PFSK-1 (cell line): ENCODE measurements around the gene RALGAPB.

Experiments used
- FOXP2 ChIP-seq: optimal IDR thresholded peaks from 2 replicates; pipeline ENCODE3; 2011; ENCODE audit warnings: borderline replicate concordance, control low read depth, inconsistent platforms; ENCODE audit not compliant: insufficient read depth; ENCODE audit errors: extremely low read length, extremely low read depth
- POLR2AphosphoS5 ChIP-seq: IDR thresholded peaks from 2 replicates; pipeline ENCODE4 v1.6.1; 2012; ENCODE audit warnings: low read depth, mild to moderate bottlenecking, control low read depth, low read length, moderate library complexity
- SIN3A ChIP-seq: IDR thresholded peaks from 2 replicates; pipeline ENCODE4 v1.6.1; 2012; ENCODE audit warnings: mild to moderate bottlenecking, low read length, moderate library complexity, borderline replicate concordance; ENCODE audit not compliant: insufficient read depth
- TAF1 ChIP-seq: IDR thresholded peaks from 2 replicates; pipeline ENCODE4 v1.6.1; 2012; ENCODE audit warnings: low read length, control low read depth, borderline replicate concordance; ENCODE audit not compliant: insufficient read depth
- TF ChIP-seq, protein P1 (sequence below), 2 experiments: IDR thresholded peaks; 2 replicates each; pipeline versions ENCODE4 v1.6.1 to v1.8.0; 2011 to 2012; ENCODE audit warnings: low read depth in 2 of 2, low read length in 2 of 2, control low read depth in 1 of 2, inconsistent platforms in 1 of 2, mild to moderate bottlenecking in 1 of 2, moderate library complexity in 1 of 2; ENCODE audit not compliant: insufficient read depth in 1 of 2

RALGAPB gene

DNA sequence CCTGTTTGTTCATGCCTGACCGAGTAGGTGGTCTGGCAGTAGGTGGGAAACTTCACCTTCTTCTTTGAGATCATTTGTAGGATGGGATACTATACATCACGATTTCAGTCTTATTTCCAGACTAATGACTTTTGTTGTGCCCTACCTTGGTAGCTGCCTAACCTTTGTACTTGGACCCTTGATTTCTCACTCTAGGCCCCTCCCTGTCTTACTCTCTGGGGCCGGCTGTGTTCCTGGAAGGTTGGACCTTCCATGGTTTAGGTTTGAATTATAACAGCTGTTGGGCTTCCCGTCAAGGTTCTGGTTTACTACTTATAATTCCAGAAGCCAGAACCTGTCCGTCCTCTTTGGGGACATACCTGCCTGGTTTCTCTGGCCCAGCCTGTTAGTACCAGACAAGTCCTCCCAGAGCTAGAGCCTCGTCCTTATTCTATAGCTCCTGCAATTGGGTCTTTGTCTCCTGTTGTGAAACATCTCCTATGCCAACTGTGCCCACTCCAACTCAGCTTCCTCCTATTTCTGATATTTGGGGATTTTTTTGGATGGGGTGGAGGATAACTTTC lies 93.5 kb downstream of the RALGAPB start:
- TF ChIP-seq, protein P1, sequence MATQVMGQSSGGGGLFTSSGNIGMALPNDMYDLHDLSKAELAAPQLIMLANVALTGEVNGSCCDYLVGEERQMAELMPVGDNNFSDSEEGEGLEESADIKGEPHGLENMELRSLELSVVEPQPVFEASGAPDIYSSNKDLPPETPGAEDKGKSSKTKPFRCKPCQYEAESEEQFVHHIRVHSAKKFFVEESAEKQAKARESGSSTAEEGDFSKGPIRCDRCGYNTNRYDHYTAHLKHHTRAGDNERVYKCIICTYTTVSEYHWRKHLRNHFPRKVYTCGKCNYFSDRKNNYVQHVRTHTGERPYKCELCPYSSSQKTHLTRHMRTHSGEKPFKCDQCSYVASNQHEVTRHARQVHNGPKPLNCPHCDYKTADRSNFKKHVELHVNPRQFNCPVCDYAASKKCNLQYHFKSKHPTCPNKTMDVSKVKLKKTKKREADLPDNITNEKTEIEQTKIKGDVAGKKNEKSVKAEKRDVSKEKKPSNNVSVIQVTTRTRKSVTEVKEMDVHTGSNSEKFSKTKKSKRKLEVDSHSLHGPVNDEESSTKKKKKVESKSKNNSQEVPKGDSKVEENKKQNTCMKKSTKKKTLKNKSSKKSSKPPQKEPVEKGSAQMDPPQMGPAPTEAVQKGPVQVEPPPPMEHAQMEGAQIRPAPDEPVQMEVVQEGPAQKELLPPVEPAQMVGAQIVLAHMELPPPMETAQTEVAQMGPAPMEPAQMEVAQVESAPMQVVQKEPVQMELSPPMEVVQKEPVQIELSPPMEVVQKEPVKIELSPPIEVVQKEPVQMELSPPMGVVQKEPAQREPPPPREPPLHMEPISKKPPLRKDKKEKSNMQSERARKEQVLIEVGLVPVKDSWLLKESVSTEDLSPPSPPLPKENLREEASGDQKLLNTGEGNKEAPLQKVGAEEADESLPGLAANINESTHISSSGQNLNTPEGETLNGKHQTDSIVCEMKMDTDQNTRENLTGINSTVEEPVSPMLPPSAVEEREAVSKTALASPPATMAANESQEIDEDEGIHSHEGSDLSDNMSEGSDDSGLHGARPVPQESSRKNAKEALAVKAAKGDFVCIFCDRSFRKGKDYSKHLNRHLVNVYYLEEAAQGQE (IDR thresholded peaks at IDR 0.05; ENCODE audit: insufficient read depth in 1 of 2, low read depth in 2 of 2, low read length in 2 of 2) = no peak
- TF ChIP-seq FOXP2 = no peak
- TF ChIP-seq POLR2AphosphoS5 = no peak
- no peak for TF ChIP-seq SIN3A
- TF ChIP-seq TAF1 = no peak

DNA sequence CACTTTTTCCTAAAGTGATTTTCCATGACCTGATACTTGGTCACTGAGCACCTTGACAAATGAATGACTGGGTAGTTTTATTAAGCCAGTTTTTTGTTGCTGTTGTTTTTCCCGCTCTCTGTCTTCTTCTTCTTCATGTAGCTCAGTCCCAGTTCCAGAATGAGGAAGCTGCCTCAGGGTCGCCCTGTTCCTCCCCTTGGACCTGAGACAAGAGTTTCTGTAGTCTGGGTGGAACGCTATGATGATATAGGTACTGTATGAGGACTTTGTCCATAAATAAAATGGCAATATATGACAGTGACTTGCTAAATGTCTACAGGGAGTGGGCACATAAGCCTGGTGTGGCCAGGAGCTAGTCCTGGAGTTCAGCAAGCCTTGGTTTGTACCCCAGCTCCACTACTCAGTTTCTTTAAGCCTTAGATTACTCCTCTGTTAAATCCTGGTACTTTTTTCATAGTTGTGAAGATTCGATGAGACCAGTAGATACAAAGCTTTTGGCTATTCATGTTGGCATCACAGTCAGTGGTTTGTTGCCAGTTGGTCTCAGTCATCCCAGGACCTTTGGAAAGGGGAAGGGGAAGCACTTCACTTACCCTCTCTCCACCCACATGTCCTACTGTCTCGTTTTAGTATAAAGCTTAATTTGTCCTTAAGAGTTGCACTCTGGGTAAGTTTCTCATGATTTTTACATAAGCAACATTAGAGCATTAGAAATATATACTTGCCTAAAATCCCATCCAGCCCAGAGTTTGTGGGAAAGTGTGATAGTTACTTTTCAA lies 97.3 kb downstream of the RALGAPB start:
- TF ChIP-seq TAF1 = no peak
- TF ChIP-seq, protein P1 (IDR thresholded peaks at IDR 0.05; ENCODE audit: insufficient read depth in 1 of 2, low read depth in 2 of 2, low read length in 2 of 2) = no peak
- no peak for TF ChIP-seq FOXP2
- TF ChIP-seq SIN3A = no peak
- TF ChIP-seq POLR2AphosphoS5 = no peak

DNA sequence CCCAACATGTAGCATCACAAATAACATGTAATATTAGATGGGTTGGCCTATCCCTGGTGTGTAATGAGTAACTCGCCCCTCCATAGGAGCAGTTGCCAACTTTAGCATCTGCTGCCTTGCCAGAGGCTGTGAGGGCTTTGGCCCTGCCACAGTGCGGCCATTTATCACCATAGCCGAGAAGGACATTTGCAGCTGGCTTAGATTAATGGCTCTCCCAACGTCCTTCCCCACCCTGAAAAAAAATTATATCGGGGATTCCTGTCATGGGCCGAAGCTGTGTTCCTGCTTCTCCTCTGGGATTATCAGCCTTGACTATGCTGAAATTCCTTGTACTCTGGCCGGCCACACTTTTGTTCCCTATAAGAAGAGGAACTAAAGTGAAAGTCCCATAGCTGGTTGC lies 100.8 kb downstream of the RALGAPB start:
- no peak for TF ChIP-seq POLR2AphosphoS5

DNA sequence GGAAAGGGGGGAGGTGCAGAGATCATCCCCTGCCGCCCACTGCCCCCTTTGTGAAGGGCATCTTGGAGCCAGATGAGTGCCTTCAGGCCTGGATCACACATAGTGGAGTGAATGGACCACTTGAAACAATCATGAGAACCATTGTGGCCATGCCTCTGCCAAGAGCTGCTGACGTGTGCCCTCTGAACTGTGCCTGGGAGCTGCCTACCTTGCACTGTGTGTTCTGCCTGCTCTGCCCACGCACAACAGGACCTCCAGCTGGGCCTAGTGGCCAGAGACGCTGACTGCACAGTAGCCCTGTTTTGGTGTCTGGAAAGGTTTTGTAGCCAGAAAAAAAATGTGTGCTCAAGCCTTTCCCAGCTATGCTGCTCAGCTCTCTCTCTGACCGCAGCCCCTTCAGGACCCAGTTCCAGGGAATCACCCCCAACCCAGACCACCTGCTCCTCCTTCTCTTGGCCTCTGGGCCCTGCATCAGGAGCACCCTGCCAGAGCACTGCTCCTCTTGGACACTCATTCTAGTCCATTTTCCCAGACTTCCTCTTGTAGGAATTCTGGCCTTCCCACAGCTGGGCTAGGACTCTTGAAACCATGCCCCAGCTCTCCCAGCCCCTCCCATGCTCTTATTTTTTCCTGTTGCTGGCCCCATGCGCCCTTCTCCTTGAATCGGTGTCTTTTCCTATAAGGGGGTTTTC lies 106.7 kb downstream of the RALGAPB start:
- TF ChIP-seq POLR2AphosphoS5 = no peak
- TF ChIP-seq, protein P1 (IDR thresholded peaks at IDR 0.05; ENCODE audit: insufficient read depth in 1 of 2, low read depth in 2 of 2, low read length in 2 of 2) = no peak
- TF ChIP-seq TAF1 = no peak
- no peak for TF ChIP-seq SIN3A
- TF ChIP-seq FOXP2 = no peak

DNA sequence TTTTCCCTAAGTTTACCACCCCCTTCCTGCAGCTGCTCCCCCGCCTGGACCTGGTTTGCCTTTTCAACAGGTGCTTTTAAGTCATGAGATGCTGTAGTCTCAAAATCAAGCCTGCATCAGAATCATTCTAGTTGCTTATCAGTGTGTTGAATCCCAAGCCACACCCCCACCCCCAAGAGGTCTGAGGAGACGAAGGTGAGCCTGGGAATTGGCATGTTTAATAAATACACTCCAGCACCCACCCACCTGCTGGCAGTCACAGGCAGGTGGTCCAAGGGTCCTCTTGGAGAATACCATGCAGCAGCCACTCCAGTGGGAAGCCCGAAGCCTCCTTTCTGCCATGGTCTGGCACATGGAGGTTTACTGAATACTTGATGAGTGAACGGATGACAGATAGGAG lies 107.3 kb downstream of the RALGAPB start:
- TF ChIP-seq POLR2AphosphoS5 (no peak), TAF1 (no peak), SIN3A (no peak), FOXP2 (no peak)
- TF ChIP-seq, protein P1 (IDR thresholded peaks at IDR 0.05; ENCODE audit: insufficient read depth in 1 of 2, low read depth in 2 of 2, low read length in 2 of 2) = no peak
